Ishikawa (cell line): ENCODE results near the gene IL1RN.

Experiments
- CEBPB ChIP-seq: IDR thresholded peaks from 2 replicates; pipeline ENCODE4 v1.6.1; 2012
- CREB1 ChIP-seq: IDR thresholded peaks from 2 replicates; pipeline ENCODE4 v1.6.1; 2012; ENCODE audit warnings: low read depth
- EGR1 ChIP-seq: IDR thresholded peaks from 2 replicates; pipeline ENCODE4 v1.6.1; 2012
- EP300 ChIP-seq: IDR thresholded peaks from 2 replicates; pipeline ENCODE4 v1.6.1; 2012; ENCODE audit warnings: borderline replicate concordance
- FOXM1 ChIP-seq: IDR thresholded peaks from 2 replicates; pipeline ENCODE4 v1.6.1; 2012; ENCODE audit warnings: low read depth, borderline replicate concordance
- MAX ChIP-seq: IDR thresholded peaks from 2 replicates; pipeline ENCODE4 v1.6.1; 2012
- NFIC ChIP-seq: IDR thresholded peaks from 2 replicates; pipeline ENCODE4 v1.6.1; 2012
- RAD21 ChIP-seq: IDR thresholded peaks from 2 replicates; pipeline ENCODE4 v1.6.1; 2012; ENCODE audit warnings: low read depth
- REST ChIP-seq: IDR thresholded peaks from 2 replicates; pipeline ENCODE4 v1.6.1; 2012; ENCODE audit warnings: low read depth, mild to moderate bottlenecking
- TAF1 ChIP-seq: IDR thresholded peaks from 2 replicates; pipeline ENCODE4 v1.6.1; 2012; ENCODE audit warnings: low read depth, mild to moderate bottlenecking
- TCF12 ChIP-seq: IDR thresholded peaks from 2 replicates; pipeline ENCODE4 v1.6.1; 2012; ENCODE audit warnings: low read depth
- TEAD4 ChIP-seq: IDR thresholded peaks from 2 replicates; pipeline ENCODE4 v1.6.1; 2012
- USF1 ChIP-seq: IDR thresholded peaks from 2 replicates; pipeline ENCODE4 v1.6.1; 2012
- YY1 ChIP-seq: IDR thresholded peaks from 2 replicates; pipeline ENCODE4 v1.6.1; 2012; ENCODE audit warnings: low read depth
- ZBTB7A ChIP-seq: IDR thresholded peaks from 2 replicates; pipeline ENCODE4 v1.6.1; 2012; ENCODE audit warnings: low read depth

The IL1RN gene

GRCh38 chr2:113169586-113169985 is 42.2 kb downstream of the IL1RN start:
- TF ChIP-seq TAF1 (no peak), EGR1 (no peak), YY1 (no peak), TEAD4 (no peak), USF1 (no peak), RAD21 (no peak), EP300 (no peak), NFIC (no peak)

- TF ChIP-seq REST (no peak), CREB1 (no peak), MAX (no peak), CEBPB (no peak), RAD21 (no peak), NFIC (no peak), FOXM1 (no peak), TAF1 (no peak), TEAD4 (no peak), EP300 (no peak), YY1 (no peak)
Observed at GRCh38 chr2:113171334-113172075, 44.1 kb downstream of the IL1RN start.

- TF ChIP-seq NFIC: no peak
- TF ChIP-seq CEBPB: no peak
- TF ChIP-seq EP300: no peak
- no peak for TF ChIP-seq EGR1
- TF ChIP-seq TAF1: no peak
- no peak for TF ChIP-seq REST
- no peak for TF ChIP-seq RAD21
- no peak for TF ChIP-seq CREB1
- TF ChIP-seq USF1: no peak
- TF ChIP-seq ZBTB7A: no peak
- no peak for TF ChIP-seq MAX
- TF ChIP-seq TEAD4: no peak
- TF ChIP-seq FOXM1: no peak
- no peak for TF ChIP-seq TCF12
- TF ChIP-seq YY1: no peak
Observed at GRCh38 chr2:113172721-113173541, 45.5 kb downstream of the IL1RN start.

- TF ChIP-seq TEAD4: no peak
- TF ChIP-seq NFIC: no peak
- no peak for TF ChIP-seq REST
- no peak for TF ChIP-seq MAX
- TF ChIP-seq RAD21: no peak
- no peak for TF ChIP-seq ZBTB7A
- no peak for TF ChIP-seq CEBPB
- no peak for TF ChIP-seq EGR1
- TF ChIP-seq EP300: no peak
- no peak for TF ChIP-seq TAF1
- TF ChIP-seq CREB1: no peak
- TF ChIP-seq TCF12: no peak
- TF ChIP-seq FOXM1: no peak
- no peak for TF ChIP-seq USF1
- TF ChIP-seq YY1: no peak
Observed at GRCh38 chr2:113173542-113174375, 46.4 kb downstream of the IL1RN start, which contains the start of gene PSD4. PSD4 (plus strand) TSS chr2:113173971; CDS start chr2:113182457, 8,486 bp downstream.
